GM10266 (cell line): ENCODE measurements around the gene ZMYM2.

ENCODE experiments used
- DNase-seq: peaks from one replicate; pipeline ENCODE4 v3.0.0; 2012; ENCODE audit errors: extremely low spot score
- CTCF ChIP-seq: IDR thresholded peaks from 2 replicates; pipeline ENCODE4 v1.5.1; 2012; ENCODE audit warnings: mild to moderate bottlenecking, low read depth; ENCODE audit not compliant: control insufficient read depth, insufficient read depth; ENCODE audit errors: missing control alignments

The ZMYM2 gene

GRCh38 chr13:20002787-20003186 lies 44.3 kb downstream of the ZMYM2 start:
- no peak for DNase-seq
- TF ChIP-seq CTCF: no peak

DNA sequence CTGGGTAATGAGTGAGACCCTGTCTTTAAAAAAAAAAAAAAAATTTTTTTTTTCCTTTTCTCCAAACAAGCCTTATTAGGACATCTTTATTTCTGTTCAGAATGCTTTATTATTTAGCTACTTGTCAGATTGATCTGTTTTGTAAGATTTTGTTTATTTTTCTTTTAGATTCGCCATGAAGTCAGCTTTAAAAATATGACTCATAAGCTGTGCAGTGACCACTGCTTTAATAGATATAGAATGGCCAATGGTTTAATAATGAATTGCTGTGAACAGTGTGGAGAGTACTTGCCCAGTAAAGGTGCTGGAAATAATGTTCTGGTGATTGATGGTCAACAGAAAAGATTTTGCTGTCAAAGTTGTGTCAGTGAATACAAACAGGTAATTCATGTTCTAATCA lies 47.7 kb downstream of the ZMYM2 start:
- DNase-seq: no peak

DNA sequence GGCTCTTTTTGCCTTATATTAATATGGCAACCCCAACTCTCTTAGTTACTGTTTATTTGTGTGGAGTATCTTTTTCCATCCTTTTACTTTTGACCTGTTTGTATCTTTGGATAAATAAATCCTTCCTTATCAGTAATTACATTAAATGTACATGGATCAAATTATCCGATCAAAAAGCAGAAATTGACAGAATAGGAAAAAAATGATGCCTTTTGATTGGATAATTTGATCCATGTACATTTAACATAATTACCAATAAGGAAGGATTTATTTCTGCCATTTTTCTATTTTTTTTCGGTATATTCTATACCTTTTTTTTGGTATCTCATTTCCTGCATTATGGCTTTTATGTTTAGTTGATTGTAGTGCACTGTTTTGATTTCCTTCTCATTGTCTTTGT lies 57.2 kb downstream of the ZMYM2 start:
- no peak for DNase-seq
- TF ChIP-seq CTCF: no peak

More for the DNA sequence above, 47.7 kb downstream of the ZMYM2 start:
- no peak for TF ChIP-seq CTCF

DNA sequence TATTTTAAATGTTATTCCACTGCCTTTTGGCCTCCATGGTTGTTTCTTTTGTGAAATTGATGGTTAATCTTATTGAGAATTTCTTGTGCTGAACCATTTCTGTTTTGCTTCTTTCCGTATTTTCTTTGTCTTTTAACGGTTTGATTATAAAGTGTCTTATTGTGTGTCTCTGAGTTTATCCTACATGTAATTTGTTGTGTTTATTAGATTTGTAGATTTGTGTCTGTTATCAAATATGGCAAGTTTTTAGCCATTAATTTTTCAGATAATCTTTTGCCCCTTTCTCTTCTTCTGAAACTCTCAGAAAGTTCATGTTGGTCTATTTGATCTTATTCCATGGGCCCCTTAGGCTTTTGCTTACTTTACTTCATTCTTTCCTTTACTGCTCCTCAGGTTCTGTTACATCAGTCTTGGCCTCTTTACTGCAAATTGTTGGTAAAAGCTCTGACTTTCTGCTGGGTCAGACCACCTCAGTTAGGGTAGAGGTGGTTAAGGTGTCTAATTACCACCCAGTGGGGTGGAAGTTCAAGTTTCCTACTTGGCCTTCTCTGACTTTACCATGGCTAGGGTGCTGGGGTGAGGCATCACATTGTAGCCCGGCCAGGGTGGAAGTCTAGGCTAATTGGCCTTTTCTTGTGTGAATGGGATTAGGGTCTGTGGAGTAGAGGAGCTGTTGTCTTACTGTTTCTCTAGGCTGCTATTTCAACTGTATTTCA lies 58.3 kb downstream of the ZMYM2 start:
- no peak for TF ChIP-seq CTCF
- DNase-seq: no peak

DNA sequence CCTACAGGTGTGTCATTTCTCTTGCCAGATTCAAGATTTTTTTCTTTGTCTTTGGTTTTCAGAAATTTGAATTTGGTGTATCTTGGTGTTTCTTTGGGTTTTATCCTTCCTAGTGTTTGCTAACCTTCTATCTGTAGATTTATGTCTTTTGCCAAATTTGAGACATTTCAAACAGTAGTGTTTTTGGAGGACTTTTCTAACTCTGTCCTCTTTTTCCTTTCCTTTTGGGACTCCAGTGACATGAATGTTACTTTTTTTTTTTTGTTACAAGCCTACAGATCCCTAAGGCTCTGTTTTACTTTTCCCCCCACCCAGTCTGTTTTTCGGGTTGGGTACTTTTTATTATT lies 58.8 kb downstream of the ZMYM2 start:
- TF ChIP-seq CTCF: no peak
- DNase-seq: no peak

DNA sequence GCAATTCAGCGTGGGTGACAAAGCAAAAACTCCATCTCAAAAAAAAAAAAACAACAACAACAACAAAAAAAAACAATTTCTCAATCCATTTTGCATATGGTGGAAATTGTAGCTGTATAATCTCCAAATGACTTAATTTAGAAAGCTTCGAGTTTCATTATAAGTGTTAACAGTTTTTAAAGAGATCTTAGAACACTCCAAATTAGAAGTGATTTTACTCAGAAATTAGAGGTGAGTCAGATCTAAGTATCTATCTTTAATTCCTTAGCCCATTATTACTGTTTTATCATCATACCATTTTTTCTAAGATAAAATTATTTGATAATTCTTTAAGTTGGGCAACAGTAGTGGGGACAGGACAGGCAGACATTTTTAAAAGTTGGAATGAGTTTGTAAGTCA lies 60.5 kb downstream of the ZMYM2 start:
- TF ChIP-seq CTCF: no peak

DNA sequence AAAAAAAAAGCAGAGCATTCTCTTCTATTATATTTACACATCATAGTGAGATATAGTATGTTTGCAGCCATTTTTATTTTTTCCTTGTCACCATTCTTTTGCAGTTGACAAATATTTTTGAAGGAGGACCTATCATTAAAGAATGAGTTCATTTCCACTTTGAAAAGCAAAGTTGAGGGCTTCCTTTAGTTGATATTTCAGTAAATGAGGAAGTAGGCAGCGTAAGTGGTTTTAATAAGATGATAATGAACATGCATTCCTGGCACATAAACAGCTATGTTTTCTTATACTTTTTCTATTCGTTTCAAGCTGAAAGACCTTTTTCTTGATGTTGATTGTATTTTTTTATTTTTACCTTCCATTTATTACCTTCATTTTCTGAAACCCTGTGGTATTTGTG lies 66.2 kb downstream of the ZMYM2 start:
- TF ChIP-seq CTCF: no peak
- no peak for DNase-seq

More for the DNA sequence above, 60.5 kb downstream of the ZMYM2 start:
- DNase-seq: peak; percentile 4
